Measurements from ENCODE around the gene GPRC5C. TPM values are rescaled to one million over a fixed set of nuclear protein-coding genes. Genes with fewer than 3 reads are reported as not detected.
"Not testable (repeated sequence)": the region's sequence is repeated elsewhere in the genome, so short reads cannot be mapped to it uniquely, and the experiment has no call there.

GPRC5C gene
- polyA plus RNA-seq, 6 donors from 2014 or later, result 0.20 to 0.48 TPM; not detected in 4

- peak; percentile 25 for DNase-seq
- no peaks in the 10 kb centered on the region for H3K27me3 Mint-ChIP-seq
- H3K4me3 Mint-ChIP-seq, result peak overlapping the region in 1 of 8 donors; percentile 63
- H3K36me3 Mint-ChIP-seq, result peaks cover 5 to 20% of the 10 kb centered on the region in 2 donors
- peaks cover 4 to 20% (median 16%) of the 10 kb centered on the region in 7 donors for H3K9me3 Mint-ChIP-seq
- ATAC-seq (ENCODE audit: low read depth in 2 of 2), result peak; percentile 71 to 76
- H3K4me1 Mint-ChIP-seq, result peaks cover 16 to 26% (median 22%) of the 10 kb centered on the region in 3 donors
- peak overlapping the region in 4 of 6 donors; percentile 7 to 76 (median 30) for H3K27ac Mint-ChIP-seq
Observed at GRCh38 chr17:74478420-74479100, 46.7 kb downstream of the GPRC5C start.

- DNase-seq, result no peak
- H3K36me3 Mint-ChIP-seq, result peaks cover 4 to 6% of the 10 kb centered on the region in 2 donors
- ATAC-seq (ENCODE audit: low read depth in 2 of 2), result no peak
- H3K27ac Mint-ChIP-seq, result no peak overlapping the region
- peak overlapping the region in 1 of 8 donors; percentile 47 for H3K4me3 Mint-ChIP-seq
- no peaks in the 10 kb centered on the region for H3K27me3 Mint-ChIP-seq
- peaks cover 4 to 14% (median 10%) of the 10 kb centered on the region in 7 donors for H3K9me3 Mint-ChIP-seq
- H3K4me1 Mint-ChIP-seq, result peaks cover 16 to 21% (median 17%) of the 10 kb centered on the region in 3 donors
Observed at GRCh38 chr17:74480290-74480689, 48.4 kb downstream of the GPRC5C start.

GRCh38 chr17:74481621-74482020 is 49.7 kb downstream of the GPRC5C start:
- Mint-ChIP-seq H3K4me1 (peaks cover 16 to 21% (median 17%) of the 10 kb centered on the region in 3 donors), H3K4me3 (no peak overlapping the region), H3K27ac (peak overlapping the region in 1 of 6 donors; percentile 41), H3K36me3 (no peaks in the 10 kb centered on the region), H3K9me3 (peaks cover 0 to under 1% (median 0%) of the 10 kb centered on the region in 7 donors), H3K27me3 (no peaks in the 10 kb centered on the region)
- ATAC-seq (ENCODE audit: low read depth in 2 of 2) (no peak), DNase-seq (no peak)

GRCh38 chr17:74484066-74484465 is 52.2 kb downstream of the GPRC5C start:
- no peaks in the 10 kb centered on the region for H3K27me3 Mint-ChIP-seq
- peaks cover 7 to 10% (median 7%) of the 10 kb centered on the region in 3 donors for H3K4me1 Mint-ChIP-seq
- ATAC-seq (ENCODE audit: low read depth in 2 of 2) (no peak), DNase-seq (no peak)
- H3K4me3 Mint-ChIP-seq, result no peak overlapping the region
- H3K9me3 Mint-ChIP-seq, result peaks cover 0 to under 1% (median 0%) of the 10 kb centered on the region in 7 donors
- no peak overlapping the region for H3K27ac Mint-ChIP-seq
- no peaks in the 10 kb centered on the region for H3K36me3 Mint-ChIP-seq

GRCh38 chr17:74485022-74485743 is 53.3 kb downstream of the GPRC5C start:
- ATAC-seq (ENCODE audit: low read depth in 2 of 2), result no peak
- H3K27ac Mint-ChIP-seq, result no peak overlapping the region
- no peak for DNase-seq
- H3K9me3 Mint-ChIP-seq, result peaks cover 0 to 3% (median 0%) of the 10 kb centered on the region in 7 donors
- H3K36me3 Mint-ChIP-seq, result no peaks in the 10 kb centered on the region
- no peak overlapping the region for H3K4me3 Mint-ChIP-seq
- H3K4me1 Mint-ChIP-seq, result no peaks in the 10 kb centered on the region
- no peaks in the 10 kb centered on the region for H3K27me3 Mint-ChIP-seq

GRCh38 chr17:74485841-74486240 is 54.0 kb downstream of the GPRC5C start:
- no peaks in the 10 kb centered on the region for H3K36me3 Mint-ChIP-seq
- ATAC-seq (ENCODE audit: low read depth in 2 of 2) (no peak), DNase-seq (no peak)
- no peaks in the 10 kb centered on the region for H3K27me3 Mint-ChIP-seq
- H3K4me1 Mint-ChIP-seq, result no peaks in the 10 kb centered on the region
- H3K27ac Mint-ChIP-seq, result no peak overlapping the region
- H3K9me3 Mint-ChIP-seq, result peaks cover 0 to 3% (median 0%) of the 10 kb centered on the region in 7 donors
- no peak overlapping the region for H3K4me3 Mint-ChIP-seq

GRCh38 chr17:74488276-74488675 is 56.4 kb downstream of the GPRC5C start:
- H3K27ac Mint-ChIP-seq; ATAC-seq (ENCODE audit: low read depth in 2 of 2); H3K9me3 Mint-ChIP-seq; H3K27me3 Mint-ChIP-seq; H3K4me1 Mint-ChIP-seq; H3K4me3 Mint-ChIP-seq; DNase-seq; H3K36me3 Mint-ChIP-seq: not testable (repeated sequence)

GRCh38 chr17:74490716-74491115 is 58.8 kb downstream of the GPRC5C start:
- Mint-ChIP-seq H3K27ac (no peak overlapping the region), H3K4me3 (no peak overlapping the region), H3K4me1 (no peaks in the 10 kb centered on the region), H3K9me3 (peaks cover 0 to 3% (median 0%) of the 10 kb centered on the region in 7 donors), H3K27me3 (peaks cover 0 to 5% (median 5%) of the 10 kb centered on the region in 3 donors), H3K36me3 (no peaks in the 10 kb centered on the region)
- DNase-seq (no peak), ATAC-seq (ENCODE audit: low read depth in 2 of 2) (no peak)

- peaks cover 0 to 5% (median 5%) of the 10 kb centered on the region in 3 donors for H3K27me3 Mint-ChIP-seq
- H3K27ac Mint-ChIP-seq, result no peak overlapping the region
- no peaks in the 10 kb centered on the region for H3K4me1 Mint-ChIP-seq
- H3K36me3 Mint-ChIP-seq, result no peaks in the 10 kb centered on the region
- peaks cover 0 to 3% (median 0%) of the 10 kb centered on the region in 7 donors for H3K9me3 Mint-ChIP-seq
- ATAC-seq (ENCODE audit: low read depth in 2 of 2), result no peak
- no peak overlapping the region for H3K4me3 Mint-ChIP-seq
- no peak for DNase-seq
Observed at GRCh38 chr17:74491626-74492025, 59.7 kb downstream of the GPRC5C start.

GRCh38 chr17:74493331-74493833 is 61.5 kb downstream of the GPRC5C start:
- H3K27ac Mint-ChIP-seq, result peak overlapping the region in 1 of 6 donors; percentile 47
- H3K9me3 Mint-ChIP-seq, result peaks cover 0 to 3% (median 0%) of the 10 kb centered on the region in 7 donors
- peak in 1 of 2 donors; percentile 58 for ATAC-seq (ENCODE audit: low read depth in 2 of 2)
- H3K36me3 Mint-ChIP-seq, result no peaks in the 10 kb centered on the region
- peak; percentile 36 for DNase-seq
- peaks cover 5 to 7% (median 5%) of the 10 kb centered on the region in 3 donors for H3K27me3 Mint-ChIP-seq
- no peak overlapping the region for H3K4me3 Mint-ChIP-seq
- H3K4me1 Mint-ChIP-seq, result no peaks in the 10 kb centered on the region

Other genes with a start within 250 kb of the GPRC5C start
- gene RPL38, start 228.4 kb upstream of the GPRC5C start, polyA plus RNA-seq (ENCODE audit: low read depth in 6 of 6), result 1,000 to 10,000 TPM; 1,035 to 2,004 (median 1,907) TPM
- gene TTYH2, start 218.5 kb upstream of the GPRC5C start, polyA plus RNA-seq (ENCODE audit: low read depth in 6 of 6), result 1 to 10 TPM in 4 of 6 donors, under 1 TPM in 2; 0.57 to 2.0 (median 1.1) TPM
- gene DNAI2, start 157.9 kb upstream of the GPRC5C start, polyA plus RNA-seq (ENCODE audit: low read depth in 6 of 6), result not detected
- gene KIF19, start 105.9 kb upstream of the GPRC5C start, polyA plus RNA-seq (ENCODE audit: low read depth in 6 of 6), result not detected
- not detected for gene BTBD17, start 70.2 kb upstream of the GPRC5C start, polyA plus RNA-seq (ENCODE audit: low read depth in 6 of 6)
- gene GPR142, start 64.6 kb upstream of the GPRC5C start, polyA plus RNA-seq (ENCODE audit: low read depth in 6 of 6), result not detected
- 1 to 10 TPM in 5 of 6 donors, not detected in 1; 1.2 to 2.3 (median 1.6) TPM for gene CD300A, start 34.5 kb downstream of the GPRC5C start, polyA plus RNA-seq (ENCODE audit: low read depth in 6 of 6)
- under 1 TPM in 3 of 6 donors, not detected in 3; 0.14 to 0.60 (median 0.24) TPM for gene CD300LB, start 99.4 kb downstream of the GPRC5C start, polyA plus RNA-seq (ENCODE audit: low read depth in 6 of 6)
- 1 to 10 TPM in 1 of 6 donors, under 1 TPM in 4, not detected in 1; 0.20 to 1.5 (median 0.25) TPM for gene CD300C, start 114.0 kb downstream of the GPRC5C start, polyA plus RNA-seq (ENCODE audit: low read depth in 6 of 6)
- gene CD300H, start 135.4 kb downstream of the GPRC5C start, polyA plus RNA-seq (ENCODE audit: low read depth in 6 of 6), result 1 to 10 TPM in 1 of 6 donors, under 1 TPM in 1, not detected in 4; 0.94 to 1.1 TPM
- not detected for gene CD300LD, start 160.2 kb downstream of the GPRC5C start, polyA plus RNA-seq (ENCODE audit: low read depth in 6 of 6)
- gene CD300E, start 191.7 kb downstream of the GPRC5C start, polyA plus RNA-seq (ENCODE audit: low read depth in 6 of 6), result under 1 TPM in 3 of 6 donors, not detected in 3; 0.06 to 0.69 (median 0.18) TPM